Trophoblast cell (in vitro differentiated cells and primary cell): ENCODE results near the gene PAPPA.

Source experiments
- DNase-seq, 2 donors: peaks; one replicate each; pipeline ENCODE4 v3.0.0-alpha.2; 2016
- H2AFZ ChIP-seq: 2 replicates; pipeline ENCODE4 v1.6.1; 2013; ENCODE audit warnings: low read length, moderate library complexity, mild to moderate bottlenecking; ENCODE audit not compliant: insufficient read depth, poor library complexity
- H2AK5ac ChIP-seq: 2 replicates; pipeline ENCODE4 v1.6.1; 2013; ENCODE audit warnings: mild to moderate bottlenecking, low read length
- H2BK120ac ChIP-seq: 2 replicates; pipeline ENCODE4 v1.6.1; 2013; ENCODE audit warnings: low read length, mild to moderate bottlenecking, moderate library complexity; ENCODE audit not compliant: insufficient read depth, poor library complexity
- H2BK12ac ChIP-seq: 2 replicates; pipeline ENCODE4 v1.6.1; 2013; ENCODE audit warnings: mild to moderate bottlenecking, low read length, moderate library complexity
- H2BK5ac ChIP-seq: 2 replicates; pipeline ENCODE4 v1.6.1; 2013; ENCODE audit warnings: low read length, low read depth, moderate library complexity, mild to moderate bottlenecking; ENCODE audit not compliant: poor library complexity
- H3K14ac ChIP-seq: 2 replicates; pipeline ENCODE4 v1.6.1; 2013; ENCODE audit warnings: mild to moderate bottlenecking, low read length
- H3K18ac ChIP-seq: 2 replicates; pipeline ENCODE4 v1.6.1; 2013; ENCODE audit warnings: mild to moderate bottlenecking, low read length
- H3K23ac ChIP-seq: 2 replicates; pipeline ENCODE4 v1.6.1; 2013; ENCODE audit warnings: low read length
- H3K27ac ChIP-seq: 2 replicates; pipeline ENCODE4 v1.5.1; 2013; ENCODE audit warnings: low read depth, mild to moderate bottlenecking, inconsistent platforms, low read length, moderate library complexity
- H3K27me3 ChIP-seq: 2 replicates; pipeline ENCODE4 v1.6.1; 2013; ENCODE audit warnings: inconsistent platforms, mild to moderate bottlenecking, low read length, moderate library complexity; ENCODE audit not compliant: insufficient read depth
- H3K36me3 ChIP-seq, 2 experiments: 1 replicate in 1 of 2; 2 replicates in 1 of 2; pipeline ENCODE4 v1.6.1; 2013; ENCODE audit warnings: low read length in 2 of 2, mild to moderate bottlenecking in 2 of 2, moderate library complexity in 1 of 2; ENCODE audit not compliant: insufficient read depth in 2 of 2, control insufficient read depth in 1 of 2
- H3K4ac ChIP-seq: 2 replicates; pipeline ENCODE4 v1.6.1; 2013; ENCODE audit warnings: low read depth, mild to moderate bottlenecking, low read length, moderate library complexity
- H3K4me1 ChIP-seq, 2 experiments: 1 replicate in 1 of 2; 2 replicates in 1 of 2; pipeline ENCODE4 v1.6.1; 2013; ENCODE audit warnings: low read length in 2 of 2, mild to moderate bottlenecking in 2 of 2, moderate library complexity in 1 of 2; ENCODE audit not compliant: insufficient read depth in 2 of 2, control insufficient read depth in 1 of 2
- H3K4me2 ChIP-seq: 2 replicates; pipeline ENCODE4 v1.6.1; 2013; ENCODE audit warnings: inconsistent platforms, mild to moderate bottlenecking, low read length, moderate library complexity
- H3K4me3 ChIP-seq: 2 replicates; pipeline ENCODE4 v1.5.1; 2013; ENCODE audit warnings: mild to moderate bottlenecking, low read depth, low read length, inconsistent platforms
- H3K79me1 ChIP-seq: one replicate; pipeline ENCODE4 v1.6.1; 2013; ENCODE audit warnings: low read length
- H3K79me2 ChIP-seq: 2 replicates; pipeline ENCODE4 v1.6.1; 2013; ENCODE audit warnings: low read length, mild to moderate bottlenecking; ENCODE audit not compliant: control insufficient read depth, insufficient read depth, poor library complexity
- H3K9ac ChIP-seq: 2 replicates; pipeline ENCODE4 v1.6.1; 2013; ENCODE audit warnings: mild to moderate bottlenecking, low read length
- H3K9me3 ChIP-seq: 2 replicates; pipeline ENCODE4 v1.6.1; 2013; ENCODE audit warnings: low read depth, mild to moderate bottlenecking, control low read depth, inconsistent platforms, low read length; ENCODE audit not compliant: insufficient read depth
- H4K12ac ChIP-seq: 2 replicates; pipeline ENCODE4 v1.6.1; 2013; ENCODE audit warnings: low read depth, mild to moderate bottlenecking, low read length, moderate library complexity
- H4K8ac ChIP-seq: 2 replicates; pipeline ENCODE4 v1.6.1; 2013; ENCODE audit warnings: low read depth, mild to moderate bottlenecking, low read length, moderate library complexity
- H4K91ac ChIP-seq: one replicate; pipeline ENCODE4 v1.6.1; 2013; ENCODE audit warnings: low read depth, mild to moderate bottlenecking, low read length, moderate library complexity
- WGBS: extraction: QIAGEN DNeasy Blood & Tissue Kit; methylation state at CpG from one replicate; pipeline ENCODE4 v1.1.7; 2013; ENCODE audit warnings: missing lambda C conversion rate; ENCODE audit not compliant: insufficient read length, insufficient coverage; ENCODE audit errors: extremely low coverage; 5-methylcytosine and 5-hydroxymethylcytosine counted together

Gene PAPPA

DNA sequence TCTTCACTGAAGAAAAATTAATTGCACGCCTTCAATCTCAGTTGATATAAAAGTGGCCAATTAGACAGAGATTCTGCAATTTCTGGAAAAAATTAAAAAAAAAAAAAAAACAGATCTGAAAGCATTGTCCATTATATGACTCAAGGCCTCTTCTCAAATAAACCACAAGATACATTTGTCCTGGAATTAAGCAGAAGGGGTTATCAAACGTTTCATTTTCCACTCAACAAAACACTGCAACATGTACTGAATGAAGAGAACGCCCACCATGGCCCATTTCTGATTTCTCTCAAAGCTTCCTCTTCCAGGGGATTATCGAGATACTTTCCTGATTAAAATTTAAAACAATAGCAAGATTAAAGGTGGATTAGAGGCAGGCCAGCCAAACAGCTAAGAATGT is 5.8 kb upstream of the PAPPA start:
- H3K4me1 ChIP-seq: no peaks in the 10 kb centered on the region
- no peak overlapping the region for H3K4me3 ChIP-seq
- H3K18ac ChIP-seq: no peak overlapping the region
- no peak for DNase-seq
- no peaks in the 10 kb centered on the region for H3K79me2 ChIP-seq
- no peak overlapping the region for H2BK120ac ChIP-seq
- no peak overlapping the region for H3K9ac ChIP-seq
- no peak overlapping the region for H3K27ac ChIP-seq
- H3K23ac ChIP-seq: no peak overlapping the region
- no CpG with 5 or more reads among the region's 4 CpGs for WGBS
- no peak overlapping the region for H2AK5ac ChIP-seq
- H4K91ac ChIP-seq: no peak overlapping the region
- H3K9me3 ChIP-seq: no peaks in the 10 kb centered on the region
- no peaks in the 10 kb centered on the region for H3K27me3 ChIP-seq
- H3K79me1 ChIP-seq: peaks cover 1% of the 10 kb centered on the region
- H4K12ac ChIP-seq: no peak overlapping the region
- H4K8ac ChIP-seq: no peak overlapping the region
- no peak overlapping the region for H2BK5ac ChIP-seq
- H3K4me2 ChIP-seq: no peak overlapping the region
- H2AFZ ChIP-seq: no peak overlapping the region
- no peaks in the 10 kb centered on the region for H3K36me3 ChIP-seq
- H3K14ac ChIP-seq: no peak overlapping the region
- no peak overlapping the region for H3K4ac ChIP-seq
- H2BK12ac ChIP-seq: no peak overlapping the region

DNA sequence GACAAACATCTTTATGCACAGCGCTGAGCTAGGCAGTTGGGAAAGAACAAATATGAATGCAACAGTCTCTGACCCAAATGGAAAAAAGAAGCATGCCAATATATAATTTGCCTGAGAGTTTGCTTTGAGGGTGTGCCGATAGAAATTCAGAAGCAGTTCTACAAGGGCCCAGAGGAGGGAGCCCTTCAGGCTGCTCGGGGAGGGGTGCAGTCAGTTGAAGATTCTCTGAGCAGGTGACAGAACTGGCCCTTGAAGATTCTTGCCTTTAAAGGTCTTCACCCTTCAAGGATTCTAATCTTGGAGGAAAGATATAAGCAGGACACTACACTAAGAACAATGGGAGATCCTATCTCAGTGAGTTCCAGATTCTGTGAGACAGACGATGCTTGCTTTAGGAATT is 3.7 kb upstream of the PAPPA start:
- no peak overlapping the region for H2BK120ac ChIP-seq
- H3K9ac ChIP-seq: no peak overlapping the region
- no peak overlapping the region for H3K18ac ChIP-seq
- peaks cover 2% of the 10 kb centered on the region for H3K9me3 ChIP-seq
- H3K79me1 ChIP-seq: peaks cover 5% of the 10 kb centered on the region
- no CpG with 5 or more reads among the region's 4 CpGs for WGBS
- H3K27me3 ChIP-seq: peaks cover 10% of the 10 kb centered on the region
- H4K8ac ChIP-seq: no peak overlapping the region
- no peak overlapping the region for H2AK5ac ChIP-seq
- no peak overlapping the region for H3K4ac ChIP-seq
- H4K91ac ChIP-seq: no peak overlapping the region
- no peak overlapping the region for H3K27ac ChIP-seq
- no peak overlapping the region for H2AFZ ChIP-seq
- DNase-seq: peak; percentile 57 to 85
- H3K14ac ChIP-seq: no peak overlapping the region
- H3K4me2 ChIP-seq: no peak overlapping the region
- H2BK12ac ChIP-seq: no peak overlapping the region
- H4K12ac ChIP-seq: no peak overlapping the region
- peaks cover 0 to 4% of the 10 kb centered on the region in 2 experiments for H3K4me1 ChIP-seq
- H3K4me3 ChIP-seq: no peak overlapping the region
- no peaks in the 10 kb centered on the region for H3K79me2 ChIP-seq
- no peaks in the 10 kb centered on the region for H3K36me3 ChIP-seq
- H3K23ac ChIP-seq: no peak overlapping the region
- H2BK5ac ChIP-seq: no peak overlapping the region

GRCh38 chr9:116151199-116151598 is 2.4 kb upstream of the PAPPA start:
- H2BK120ac ChIP-seq: no peak overlapping the region
- peak overlapping the region; percentile 71 for H4K91ac ChIP-seq
- peaks cover 7% of the 10 kb centered on the region for H3K79me1 ChIP-seq
- no peak overlapping the region for H3K14ac ChIP-seq
- H3K18ac ChIP-seq: no peak overlapping the region
- no peak overlapping the region for H3K23ac ChIP-seq
- no CpG with 5 or more reads among the region's 4 CpGs for WGBS
- DNase-seq: no peak
- no peak overlapping the region for H3K9ac ChIP-seq
- no peak overlapping the region for H3K4ac ChIP-seq
- H2AFZ ChIP-seq: no peak overlapping the region
- peaks cover 0 to 7% of the 10 kb centered on the region in 2 experiments for H3K4me1 ChIP-seq
- no peak overlapping the region for H4K8ac ChIP-seq
- H3K27ac ChIP-seq: peak overlapping the region; percentile 11
- H3K27me3 ChIP-seq: peaks cover 14% of the 10 kb centered on the region
- peaks cover 2% of the 10 kb centered on the region for H3K9me3 ChIP-seq
- H4K12ac ChIP-seq: no peak overlapping the region
- no peak overlapping the region for H3K4me2 ChIP-seq
- no peaks in the 10 kb centered on the region for H3K36me3 ChIP-seq
- no peak overlapping the region for H2AK5ac ChIP-seq
- H3K4me3 ChIP-seq: no peak overlapping the region
- no peak overlapping the region for H2BK5ac ChIP-seq
- no peaks in the 10 kb centered on the region for H3K79me2 ChIP-seq
- H2BK12ac ChIP-seq: no peak overlapping the region

DNA sequence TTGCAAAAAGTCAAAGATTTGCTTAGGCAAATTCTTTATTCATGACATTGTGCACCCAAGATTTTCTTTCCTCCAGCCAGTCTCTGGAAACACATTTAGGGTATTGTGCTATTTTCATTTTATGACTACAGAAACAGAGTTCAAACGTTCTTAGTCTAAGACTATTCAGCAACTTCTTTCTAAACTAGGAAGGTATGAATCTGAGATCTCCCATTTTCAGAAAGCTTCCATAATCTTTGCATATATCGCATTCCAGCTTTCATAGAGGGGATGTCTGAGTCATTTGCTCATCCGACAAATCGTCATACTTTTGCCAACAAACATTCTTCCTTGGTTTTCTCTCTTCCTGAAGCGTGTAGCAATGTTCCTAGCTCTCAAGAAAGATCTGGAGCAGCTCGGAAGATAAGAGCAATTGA is 1.6 kb upstream of the PAPPA start:
- peaks cover 18% of the 10 kb centered on the region for H3K27me3 ChIP-seq
- no peak overlapping the region for H3K9ac ChIP-seq
- H3K18ac ChIP-seq: no peak overlapping the region
- H3K79me1 ChIP-seq: peaks cover 7% of the 10 kb centered on the region
- no CpG with 5 or more reads among the region's 6 CpGs for WGBS
- H3K36me3 ChIP-seq: no peaks in the 10 kb centered on the region
- no peak overlapping the region for H4K91ac ChIP-seq
- H3K4me1 ChIP-seq: peaks cover 3 to 9% of the 10 kb centered on the region in 2 experiments
- H3K27ac ChIP-seq: peak overlapping the region; percentile 14
- no peak overlapping the region for H4K12ac ChIP-seq
- H2BK5ac ChIP-seq: no peak overlapping the region
- H3K4me3 ChIP-seq: no peak overlapping the region
- no peak overlapping the region for H4K8ac ChIP-seq
- no peak overlapping the region for H3K4me2 ChIP-seq
- H2AFZ ChIP-seq: no peak overlapping the region
- no peak overlapping the region for H3K4ac ChIP-seq
- H2BK12ac ChIP-seq: no peak overlapping the region
- no peak overlapping the region for H2AK5ac ChIP-seq
- H3K9me3 ChIP-seq: peaks cover 2% of the 10 kb centered on the region
- H2BK120ac ChIP-seq: no peak overlapping the region
- DNase-seq: peak; percentile 71 to 95
- no peaks in the 10 kb centered on the region for H3K79me2 ChIP-seq
- H3K23ac ChIP-seq: no peak overlapping the region
- no peak overlapping the region for H3K14ac ChIP-seq
